Esophagus muscularis mucosa (tissue), 4 donors: ENCODE results near the gene DRG2. TPM values are rescaled to one million over a fixed set of nuclear protein-coding genes. Genes with fewer than 3 reads are reported as not detected.
A peak's percentile ranks its signal among the peaks of the same experiment; 100 is the strongest.

Source experiments
- DNase-seq: peaks from one replicate; pipeline ENCODE4 v3.0.0-alpha.2; 2017; ENCODE audit errors: extremely low spot score
- H3K27ac ChIP-seq, 4 donors: fragments of 200-600 bp; sonication (generic); replicated peaks in 1 of 4; 1 replicate in 3 of 4; 2 replicates in 1 of 4; pipeline ENCODE4 v1.5.1; 2016 to 2019; ENCODE audit warnings: mild to moderate bottlenecking in 1 of 4
- H3K27me3 ChIP-seq, 4 donors: fragments of 200-600 bp; sonication (generic); one replicate each; pipeline versions ENCODE4 v1.5.1 to v1.6.0; 2016 to 2019
- H3K36me3 ChIP-seq, 4 donors: fragments of 200-600 bp; sonication (generic); one replicate each; pipeline ENCODE4 v1.5.1; 2016 to 2019
- H3K4me1 ChIP-seq, 4 donors: fragments of 200-600 bp; sonication (generic); one replicate each; pipeline ENCODE4 v1.5.1; 2016 to 2019
- H3K4me3 ChIP-seq, 4 donors: fragments of 200-600 bp; sonication (generic); 1 replicate in 2 of 4; 2 replicates in 2 of 4; pipeline ENCODE4 v1.5.1; 2016 to 2019; ENCODE audit warnings: mild to moderate bottlenecking in 4 of 4, moderate library complexity in 1 of 4
- H3K9me3 ChIP-seq, 4 donors: fragments of 200-600 bp; sonication (generic); 1 replicate in 3 of 4; 2 replicates in 1 of 4; pipeline ENCODE4 v1.5.1; 2016 to 2019
- EP300 ChIP-seq: sonication (generic); formaldehyde crosslinking; IDR thresholded peaks from one replicate; pipeline ENCODE4 v1.6.1; 2017; ENCODE audit warnings: antibody characterized with exemption
- POLR2A ChIP-seq: fragments of 450-650 bp; IDR thresholded peaks from one replicate; pipeline ENCODE4 v1.6.1; 2017; ENCODE audit warnings: antibody characterized with exemption, moderate library complexity, mild to moderate bottlenecking, low read depth
- POLR2AphosphoS5 ChIP-seq, 2 donors: sonication (generic); formaldehyde crosslinking; IDR thresholded peaks; one replicate each; pipeline ENCODE4 v1.6.1; 2017; ENCODE audit warnings: antibody characterized with exemption in 2 of 2
- WGBS: methylation state at CpG from one replicate; pipeline ENCODE4 v1.1.5; 2018; 5-methylcytosine and 5-hydroxymethylcytosine counted together
- intact Hi-C: fragments of 100-400 bp; cut with DNase I; formaldehyde crosslinking; loops from one replicate; pipeline ENCODE4 v1.15.1; 2023
- total RNA-seq, 4 donors: library from RNA; depleted of rRNA; stranded (reverse); fragments of >200 nt; gene quantifications; one replicate each; pipeline versions ENCODE4 v1.1.0 to v1.2.1, GENCODE V29; 2016
- TF ChIP-seq, protein P1 (sequence below), 3 experiments: fragments of 200-600 bp in 2 of 3; fragments of 450-650 bp in 1 of 3; sonication (generic) in 2 of 3; IDR thresholded peaks; one replicate each; pipeline ENCODE4 v1.5.1; 2017 to 2019; ENCODE audit warnings: antibody characterized with exemption in 3 of 3, mild to moderate bottlenecking in 2 of 3, moderate library complexity in 1 of 3

DRG2 gene
- total RNA-seq, 4 donors from 2014 or later = 27.4 to 33.8 (median 33.0) TPM

DNA sequence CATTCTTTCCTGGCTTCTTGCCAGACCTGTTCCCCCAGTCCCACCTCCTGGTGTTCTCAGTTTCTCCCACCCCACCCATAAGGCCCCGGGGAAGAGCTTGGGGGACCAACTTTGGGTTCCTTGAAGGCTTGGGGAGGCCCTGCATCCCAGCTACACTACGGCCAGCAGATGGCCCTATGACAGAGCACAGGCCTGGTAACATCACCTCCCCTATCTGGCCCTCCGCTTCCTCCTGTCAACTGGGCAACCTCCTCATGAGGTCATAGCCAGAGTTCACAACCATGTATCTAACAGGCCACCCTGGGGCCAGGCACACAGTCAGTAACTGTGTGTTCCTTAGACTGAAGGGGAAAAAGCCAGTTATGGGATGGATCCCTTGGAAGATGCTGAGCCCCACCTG, 52.2 kb downstream of the DRG2 start:
- DNase-seq = no peak
- no peak overlapping the region for H3K27ac ChIP-seq
- intact Hi-C loops = no loop called here
- H3K36me3 ChIP-seq = no peaks in the 10 kb centered on the region
- H3K4me1 ChIP-seq = peaks cover 0 to 8% (median 4%) of the 10 kb centered on the region in 4 donors
- H3K9me3 ChIP-seq = no peaks in the 10 kb centered on the region
- no peak for TF ChIP-seq POLR2A
- TF ChIP-seq, protein P1, sequence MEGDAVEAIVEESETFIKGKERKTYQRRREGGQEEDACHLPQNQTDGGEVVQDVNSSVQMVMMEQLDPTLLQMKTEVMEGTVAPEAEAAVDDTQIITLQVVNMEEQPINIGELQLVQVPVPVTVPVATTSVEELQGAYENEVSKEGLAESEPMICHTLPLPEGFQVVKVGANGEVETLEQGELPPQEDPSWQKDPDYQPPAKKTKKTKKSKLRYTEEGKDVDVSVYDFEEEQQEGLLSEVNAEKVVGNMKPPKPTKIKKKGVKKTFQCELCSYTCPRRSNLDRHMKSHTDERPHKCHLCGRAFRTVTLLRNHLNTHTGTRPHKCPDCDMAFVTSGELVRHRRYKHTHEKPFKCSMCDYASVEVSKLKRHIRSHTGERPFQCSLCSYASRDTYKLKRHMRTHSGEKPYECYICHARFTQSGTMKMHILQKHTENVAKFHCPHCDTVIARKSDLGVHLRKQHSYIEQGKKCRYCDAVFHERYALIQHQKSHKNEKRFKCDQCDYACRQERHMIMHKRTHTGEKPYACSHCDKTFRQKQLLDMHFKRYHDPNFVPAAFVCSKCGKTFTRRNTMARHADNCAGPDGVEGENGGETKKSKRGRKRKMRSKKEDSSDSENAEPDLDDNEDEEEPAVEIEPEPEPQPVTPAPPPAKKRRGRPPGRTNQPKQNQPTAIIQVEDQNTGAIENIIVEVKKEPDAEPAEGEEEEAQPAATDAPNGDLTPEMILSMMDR (IDR thresholded peaks at IDR 0.05) = no peak
- TF ChIP-seq POLR2AphosphoS5 (IDR thresholded peaks at IDR 0.05) = no peak
- no peak for TF ChIP-seq EP300
- no peak overlapping the region for H3K4me3 ChIP-seq
- 77% methylated on average over 2 of the region's 3 CpGs for WGBS
- peaks cover 0 to 55% (median 0%) of the 10 kb centered on the region in 4 donors for H3K27me3 ChIP-seq

DNA sequence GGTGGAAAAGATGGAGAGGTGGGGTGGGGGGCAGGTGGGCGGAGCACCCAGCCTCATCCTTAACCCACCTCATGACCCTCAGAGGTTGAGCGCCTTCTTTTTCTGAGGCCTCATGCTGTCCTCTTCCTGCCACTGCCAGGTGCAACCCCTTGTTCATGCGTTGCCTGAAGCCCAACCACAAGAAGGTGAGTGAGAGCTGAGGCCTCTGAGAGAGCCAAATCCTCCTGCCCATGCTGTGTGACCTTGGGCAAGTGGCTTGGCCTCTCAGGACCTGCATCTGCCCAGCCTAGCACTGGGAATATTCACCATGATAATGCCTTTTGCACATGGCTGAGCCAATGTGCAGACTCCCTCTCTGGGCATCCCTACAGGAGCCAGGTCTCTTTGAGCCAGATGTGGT, 52.9 kb downstream of the DRG2 start:
- H3K27me3 ChIP-seq = peaks cover 0 to 48% (median 0%) of the 10 kb centered on the region in 4 donors
- no peaks in the 10 kb centered on the region for H3K36me3 ChIP-seq
- intact Hi-C loops = no loop called here
- TF ChIP-seq POLR2AphosphoS5 (IDR thresholded peaks at IDR 0.05) = no peak
- TF ChIP-seq POLR2A = no peak
- TF ChIP-seq, protein P1 (IDR thresholded peaks at IDR 0.05) = no peak
- no peak for TF ChIP-seq EP300
- no peak overlapping the region for H3K27ac ChIP-seq
- peaks cover 0 to 8% (median 4%) of the 10 kb centered on the region in 4 donors for H3K4me1 ChIP-seq
- H3K9me3 ChIP-seq = no peaks in the 10 kb centered on the region
- 93% methylated on average over 2 of the region's 3 CpGs for WGBS
- DNase-seq = no peak
- no peak overlapping the region for H3K4me3 ChIP-seq

GRCh38 chr17:18141210-18141803, 53.6 kb downstream of the DRG2 start:
- H3K9me3 ChIP-seq = no peaks in the 10 kb centered on the region
- no peak for DNase-seq
- 10% methylated on average over 5 of the region's 9 CpGs for WGBS
- H3K4me3 ChIP-seq = no peak overlapping the region
- peaks cover 0 to 8% (median 4%) of the 10 kb centered on the region in 4 donors for H3K4me1 ChIP-seq
- no peaks in the 10 kb centered on the region for H3K36me3 ChIP-seq
- intact Hi-C loops = no loop called here
- TF ChIP-seq POLR2A (no peak), EP300 (no peak), POLR2AphosphoS5 (IDR thresholded peaks at IDR 0.05) (no peak)
- TF ChIP-seq, protein P1 (IDR thresholded peaks at IDR 0.05) = peak; percentile 53 to 61 (median 57)
- H3K27ac ChIP-seq = no peak overlapping the region
- H3K27me3 ChIP-seq = peaks cover 0 to 41% (median 0%) of the 10 kb centered on the region in 4 donors

DNA sequence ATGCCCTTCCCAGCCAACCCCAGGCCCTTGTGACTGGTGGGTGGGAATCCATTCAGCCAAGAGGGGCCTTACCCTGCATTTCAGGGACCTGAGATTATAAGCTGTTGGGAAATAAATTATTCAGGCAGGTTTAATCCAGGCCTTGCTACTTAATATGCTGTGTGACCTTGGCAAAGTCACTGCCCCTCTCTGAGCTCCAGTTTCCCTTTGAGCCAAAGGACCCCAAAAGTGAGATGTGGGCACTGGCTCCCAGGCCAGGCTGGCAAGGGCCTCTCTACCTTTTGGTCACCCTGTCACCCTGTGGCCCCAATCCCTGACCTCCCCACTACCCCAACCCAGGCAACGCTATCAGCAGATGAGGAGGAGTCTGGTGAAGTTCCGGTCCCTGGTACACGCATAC, 54.7 kb downstream of the DRG2 start:
- no peak for TF ChIP-seq POLR2AphosphoS5 (IDR thresholded peaks at IDR 0.05)
- TF ChIP-seq EP300 = no peak
- TF ChIP-seq, protein P1 (IDR thresholded peaks at IDR 0.05) = no peak
- TF ChIP-seq POLR2A = no peak
- H3K4me3 ChIP-seq = no peak overlapping the region
- intact Hi-C loops = no loop called here
- H3K27me3 ChIP-seq = peaks cover 0 to 31% (median 0%) of the 10 kb centered on the region in 4 donors
- no peak for DNase-seq
- 92% methylated on average over 3 of the region's 3 CpGs for WGBS
- H3K36me3 ChIP-seq = no peaks in the 10 kb centered on the region
- H3K27ac ChIP-seq = no peak overlapping the region
- peaks cover 0 to 8% (median 4%) of the 10 kb centered on the region in 4 donors for H3K4me1 ChIP-seq
- no peaks in the 10 kb centered on the region for H3K9me3 ChIP-seq
